K562 (cell line): ENCODE results near the gene C10orf143. TPM values are rescaled to one million over a fixed set of nuclear protein-coding genes. Genes with fewer than 3 reads are reported as not detected.

ENCODE experiments used
- ATAC-seq: fragments of 200-7000 bp; cut with Tn5 transposase; 3 replicates; pipeline ENCODE4 v1.9.1; 2020; ENCODE audit warnings: moderate library complexity
- BruUV-seq: library from RNA; stranded (reverse); fragments of 400-500 nt; replicated peaks from 2 replicates; lab custom pipeline; 2021; lab: Mats Ljungman, UMichigan
- CTCF ChIA-PET: fragments of 300-600 bp; formaldehyde crosslinking; extraction: SDS; loops from one replicate; lab custom pipeline; 2021; ENCODE audit warnings: low intra/inter-chr PET ratio; lab: Yijun Ruan, JAX
- POLR2A ChIA-PET: fragments of 300-600, 350-650 bp; sonication (Branson Sonifier 250); formaldehyde crosslinking; extraction: SDS; loops from one replicate; lab custom pipeline; 2021; ENCODE audit warnings: antibody characterized with exemption, inconsistent platforms; lab: Yijun Ruan, JAX
- DNase-seq, 4 experiments: peaks; one replicate each; pipeline versions ENCODE4 v3.0.0 to v3.0.0-alpha.2; 2011 to 2018; ENCODE audit warnings: low spot score in 3 of 4, mixed read lengths in 3 of 4; ENCODE audit errors: extremely low read depth in 1 of 4
- FAIRE-seq: peaks from 2 replicates; lab custom pipeline; 2011; peaks lifted over from hg19 to GRCh38; lab: Jason Lieb, UNC
- H2AFZ ChIP-seq: 2 replicates; pipeline ENCODE4 v1.6.0; 2011; ENCODE audit warnings: low read depth, low read length, control low read depth, inconsistent platforms
- H3K27ac ChIP-seq: fragments of 200-600 bp; 3 replicates; pipeline ENCODE4 v1.8.0; 2011; ENCODE audit warnings: low read depth, mild to moderate bottlenecking, control low read depth, inconsistent platforms, low read length, moderate library complexity, mixed read lengths; ENCODE audit errors: extremely low read depth
- H3K27me3 ChIP-seq, 2 experiments: fragments of 300-600 bp in 1 of 2; 2 replicates in 1 of 2; 3 replicates in 1 of 2; pipeline versions ENCODE4 v1.6.0 to v1.8.0; 2011; ENCODE audit warnings: inconsistent platforms in 2 of 2, low read length in 2 of 2, mild to moderate bottlenecking in 1 of 2, mixed read lengths in 1 of 2, moderate library complexity in 1 of 2; ENCODE audit not compliant: control insufficient read depth in 2 of 2, insufficient read depth in 2 of 2
- H3K36me3 ChIP-seq: fragments of 300-600 bp; 3 replicates; pipeline ENCODE4 v1.8.0; 2011; ENCODE audit warnings: mild to moderate bottlenecking, low read length, inconsistent platforms; ENCODE audit not compliant: control insufficient read depth, insufficient read depth
- H3K4me1 ChIP-seq, 2 experiments: fragments of 200-600 bp in 1 of 2; replicated peaks in 1 of 2; 2 replicates in 1 of 2; 3 replicates in 1 of 2; pipeline versions ENCODE4 v1.5.1 to v1.8.0; 2011; ENCODE audit warnings: inconsistent platforms in 2 of 2, low read length in 2 of 2, mild to moderate bottlenecking in 1 of 2, mixed read lengths in 1 of 2, moderate library complexity in 1 of 2; ENCODE audit not compliant: control insufficient read depth in 2 of 2, insufficient read depth in 2 of 2
- H3K4me2 ChIP-seq: 2 replicates; pipeline ENCODE4 v1.6.1; 2011; ENCODE audit warnings: low read length, control low read depth, inconsistent platforms, mixed read lengths; ENCODE audit not compliant: insufficient read depth
- H3K4me3 ChIP-seq: fragments of 200-600 bp; sonication (generic), shearing (Covaris generic); 2 replicates; pipeline ENCODE4 v1.5.1; 2016; ENCODE audit warnings: control low read depth, inconsistent platforms
- H3K79me2 ChIP-seq: fragments of 200-600 bp; 3 replicates; pipeline ENCODE4 v1.8.0; 2011; ENCODE audit warnings: low read length, inconsistent platforms; ENCODE audit not compliant: control insufficient read depth, insufficient read depth
- H3K9ac ChIP-seq, 2 experiments: 2 replicates each; pipeline versions ENCODE4 v1.6.0 to v1.6.1; 2011; ENCODE audit warnings: low read depth in 2 of 2, low read length in 2 of 2, control low read depth in 1 of 2, inconsistent platforms in 1 of 2, mild to moderate bottlenecking in 1 of 2, mixed read lengths in 1 of 2; ENCODE audit not compliant: insufficient read depth in 1 of 2
- H3K9me1 ChIP-seq: one replicate; pipeline ENCODE4 v1.6.0; 2011; ENCODE audit warnings: inconsistent platforms, mild to moderate bottlenecking, low read length, moderate library complexity; ENCODE audit not compliant: control insufficient read depth, insufficient read depth
- H3K9me3 ChIP-seq: replicated peaks from 2 replicates; pipeline ENCODE4 v1.5.1; 2011; ENCODE audit warnings: low read depth, low read length, inconsistent platforms; ENCODE audit not compliant: control insufficient read depth, insufficient read depth
- H4K20me1 ChIP-seq: replicated peaks from 2 replicates; pipeline ENCODE4 v1.6.1; 2011; ENCODE audit warnings: low read length, inconsistent platforms, mixed read lengths; ENCODE audit not compliant: control insufficient read depth, insufficient read depth
- CREB1 ChIP-seq, 2 experiments: sonication (generic) in 1 of 2; formaldehyde crosslinking in 1 of 2; IDR thresholded peaks; 2 replicates each; pipeline versions ENCODE4 v1.6.1 to v1.8.0; 2012 to 2022; ENCODE audit warnings: inconsistent platforms in 1 of 2, mild to moderate bottlenecking in 1 of 2, missing genetic modification reagents in 1 of 2, moderate library complexity in 1 of 2
- E2F1 ChIP-seq: sonication (generic); formaldehyde crosslinking; IDR thresholded peaks from 2 replicates; pipeline ENCODE4 v1.8.1; 2023; ENCODE audit warnings: mild to moderate bottlenecking, missing genetic modification reagents, moderate library complexity
- HDAC1 ChIP-seq, 2 experiments: fragments of 450-650 bp; IDR thresholded peaks; 2 replicates each; pipeline ENCODE4 v1.6.1; 2016 to 2017; ENCODE audit warnings: inconsistent platforms in 1 of 2, mild to moderate bottlenecking in 1 of 2, moderate library complexity in 1 of 2
- HIVEP1 ChIP-seq: fragments of 250-450 bp; sonication (Bioruptor Pico); IDR thresholded peaks from 2 replicates; pipeline ENCODE4 v1.4.0; 2020; ENCODE audit warnings: mild to moderate bottlenecking
- KDM1A ChIP-seq, 2 experiments: fragments of 450-650 bp; IDR thresholded peaks; 2 replicates each; pipeline ENCODE4 v1.6.1; 2016; ENCODE audit warnings: mild to moderate bottlenecking in 2 of 2
- NR2C1 ChIP-seq, 2 experiments: fragments of 450-650 bp; IDR thresholded peaks; 2 replicates each; pipeline ENCODE4 v1.6.1; 2017; ENCODE audit warnings: mild to moderate bottlenecking in 2 of 2, antibody characterized with exemption in 1 of 2, inconsistent platforms in 1 of 2, missing compliant biosample characterization in 1 of 2, missing genetic modification characterization in 1 of 2
- PTBP1 ChIP-seq: fragments of 200-400 bp; formaldehyde crosslinking; IDR thresholded peaks from 2 replicates; pipeline ENCODE4 v1.6.1; 2017; ENCODE audit warnings: low read depth, low read length
- RBBP5 ChIP-seq: fragments of 200-600 bp; sonication (generic); IDR thresholded peaks from 2 replicates; pipeline ENCODE4 v1.6.1; 2012; ENCODE audit warnings: borderline replicate concordance, mild to moderate bottlenecking, low read length, control low read depth, inconsistent platforms; ENCODE audit not compliant: insufficient read depth, poor library complexity, severe bottlenecking
- TRIM24 ChIP-seq, 2 experiments: fragments of 450-650 bp; IDR thresholded peaks; 2 replicates each; pipeline ENCODE4 v1.6.1; 2016
- ZBTB2 ChIP-seq: fragments of 450-650 bp; IDR thresholded peaks from 2 replicates; pipeline ENCODE4 v1.6.1; 2016; ENCODE audit warnings: antibody characterized with exemption
- WGBS: fragments of 100-300 bp; shearing (Covaris generic); methylation state at CpG from one replicate; pipeline ENCODE4 v1.1.6; 2016; ENCODE audit warnings: low coverage, mixed read lengths; ENCODE audit not compliant: insufficient coverage; ENCODE audit errors: missing lambda C conversion rate; 5-methylcytosine and 5-hydroxymethylcytosine counted together
- in situ Hi-C: fragments of 300-500 bp; cut with MboI; formaldehyde crosslinking; loops from 4 replicates; pipeline ENCODE4 v1.15.0; 2018; ENCODE audit warnings: inconsistent platforms, mixed read lengths
- intact Hi-C: fragments of 100-400 bp; cut with micrococcal nuclease; formaldehyde crosslinking; loops from 2 replicates; pipeline ENCODE4 v1.14.2; 2022
- polyA plus RNA-seq, 8 experiments: library from polyadenylated mRNA; depleted of rRNA in 4 of 8; stranded (reverse) in 5 of 8; unstranded in 3 of 8; fragments of >200 nt; fragmentation: Nextera tagmentation in 2 of 8; fragmentation: Illumina TruSeq in 1 of 8; extraction: Ambion mirVana in 2 of 8; extraction: Trizol in 1 of 8; gene quantifications; 2 replicates each; pipeline versions ENCODE4 v1.2.1 to v1.2.3, GENCODE V29; 2011 to 2014; ENCODE audit warnings: inconsistent platforms in 1 of 8, missing spikeins in 1 of 8
- total RNA-seq, 7 experiments: library from RNA; depleted of rRNA in 6 of 7; stranded (reverse); fragments of >200 nt in 6 of 7; fragmentation: Illumina TruSeq in 2 of 7; extraction: Trizol in 2 of 7; gene quantifications; 2 replicates each; pipeline versions ENCODE4 v1.2.1 to v1.2.3, GENCODE V29; 2011 to 2021; ENCODE audit warnings: low replicate concordance in 1 of 7

The C10orf143 gene
- total and polyA plus RNA-seq, 9 of the 15 experiments (the other 6 are each of a cell fraction or from before 2014, with no cell fraction given), result 0.07 to 0.42 (median 0.25) TPM; not detected in 2

GRCh38 chr10:130137659-130138478, 27.2 kb upstream of the C10orf143 start:
- no peak for TF ChIP-seq KDM1A (IDR thresholded peaks at IDR 0.05)
- peak in 1 of 2 experiments; percentile 24; a peak in 1 of 4 replicates for TF ChIP-seq HDAC1 (IDR thresholded peaks at IDR 0.05)
- no peak for TF ChIP-seq HIVEP1 (CRISPR knock-in tag)
- no peak for TF ChIP-seq E2F1 (CRISPR knock-in tag)
- TF ChIP-seq NR2C1 (IDR thresholded peaks at IDR 0.05), result no peak
- TF ChIP-seq NR2C1 (tag; IDR thresholded peaks at IDR 0.05), result no peak
- TF ChIP-seq CREB1 (IDR thresholded peaks at IDR 0.05), result no peak
- no peak for TF ChIP-seq CREB1 (CRISPR knock-in tag; IDR thresholded peaks at IDR 0.05)
- no peak for TF ChIP-seq ZBTB2
- TF ChIP-seq TRIM24 (IDR thresholded peaks at IDR 0.05), result no peak
- TF ChIP-seq PTBP1, result no peak
- TF ChIP-seq RBBP5, result peak; percentile 47
- TF ChIP-seq, all 486 proteins: peak for 2
- H3K27me3 ChIP-seq, result no peaks in the 10 kb centered on the region
- H3K36me3 ChIP-seq, result peaks cover 38% of the 10 kb centered on the region; the same call in 2 of the 3 replicates
- peaks cover 23% of the 10 kb centered on the region for H4K20me1 ChIP-seq
- no peak for ATAC-seq
- H3K9me1 ChIP-seq, result peaks cover 6% of the 10 kb centered on the region
- FAIRE-seq, result no peak
- no peak for DNase-seq
- H3K9me3 ChIP-seq, result no peaks in the 10 kb centered on the region
- peaks cover 16 to 23% of the 10 kb centered on the region in 2 experiments for H3K4me1 ChIP-seq
- intact Hi-C loops, result loop anchor here (1.0 kb wide), 1 partner anchor 27 kb away; no protein-coding TSS in a partner anchor
- CTCF ChIA-PET, result no interaction called here
- peak overlapping the region; percentile 82 for H3K4me3 ChIP-seq
- H3K27ac ChIP-seq, result peak overlapping the region; percentile 83
- in situ Hi-C loops, result no loop called here
- H2AFZ ChIP-seq, result no peak overlapping the region
- peaks cover 67% of the 10 kb centered on the region for H3K79me2 ChIP-seq
- no TSS peak for BruUV-seq
- H3K9ac ChIP-seq, result peak overlapping the region; percentile 82 to 94
- H3K4me2 ChIP-seq, result peak overlapping the region; percentile 90
- WGBS, result 13% methylated on average over 17 of the region's 28 CpGs
- POLR2A ChIA-PET, result interaction anchor here (0.8 to 1.3 kb wide), 3 partner anchors 10 to 28 kb away, joined by 3 to 4 read pairs (median 3); no protein-coding TSS in a partner anchor
